ENCODE data around the gene RXRB. TPM values are rescaled to one million over a fixed set of nuclear protein-coding genes. Genes with fewer than 3 reads are reported as not detected.

Gene RXRB
- total and polyA plus RNA-seq, 2 of the 13 experiments (the other 11 are each of a cell fraction or from before 2014, with no cell fraction given) = 26.7 to 55.7 TPM

- TF ChIP-seq U2AF1 (optimal IDR thresholded peaks at IDR 0.05; ENCODE audit: low read depth, low read length) = no peak
- no peak for TF ChIP-seq ZNF44 (CRISPR knock-in tag; IDR thresholded peaks at IDR 0.05)
- no peak for TF ChIP-seq PTBP1 (IDR thresholded peaks at IDR 0.05; ENCODE audit: low read depth, low read length, poor library complexity, severe bottlenecking)
- TF ChIP-seq MIER3 (CRISPR knock-in tag; IDR thresholded peaks at IDR 0.05; ENCODE audit: borderline replicate concordance) = peak; percentile 94; the same call in 1 of the 2 replicates
- peak; percentile 83; the same call in 1 of the 2 replicates for TF ChIP-seq ISL2 (CRISPR knock-in tag; IDR thresholded peaks at IDR 0.05)
- TF ChIP-seq ZNF513 (CRISPR knock-in tag; conservative IDR thresholded peaks at IDR 0.05) = no peak
- TF ChIP-seq, protein P1, sequence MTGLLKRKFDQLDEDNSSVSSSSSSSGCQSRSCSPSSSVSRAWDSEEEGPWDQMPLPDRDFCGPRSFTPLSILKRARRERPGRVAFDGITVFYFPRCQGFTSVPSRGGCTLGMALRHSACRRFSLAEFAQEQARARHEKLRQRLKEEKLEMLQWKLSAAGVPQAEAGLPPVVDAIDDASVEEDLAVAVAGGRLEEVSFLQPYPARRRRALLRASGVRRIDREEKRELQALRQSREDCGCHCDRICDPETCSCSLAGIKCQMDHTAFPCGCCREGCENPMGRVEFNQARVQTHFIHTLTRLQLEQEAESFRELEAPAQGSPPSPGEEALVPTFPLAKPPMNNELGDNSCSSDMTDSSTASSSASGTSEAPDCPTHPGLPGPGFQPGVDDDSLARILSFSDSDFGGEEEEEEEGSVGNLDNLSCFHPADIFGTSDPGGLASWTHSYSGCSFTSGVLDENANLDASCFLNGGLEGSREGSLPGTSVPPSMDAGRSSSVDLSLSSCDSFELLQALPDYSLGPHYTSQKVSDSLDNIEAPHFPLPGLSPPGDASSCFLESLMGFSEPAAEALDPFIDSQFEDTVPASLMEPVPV (CRISPR knock-in tag; IDR thresholded peaks at IDR 0.05) = no peak
- TF ChIP-seq FLYWCH1 (CRISPR knock-in tag; IDR thresholded peaks at IDR 0.05) = no peak
- TF ChIP-seq EP300 (IDR thresholded peaks at IDR 0.05; ENCODE audit: low read depth in 2 of 2, low read length in 2 of 2) = peak in 1 of 2 experiments; percentile 95; a peak in 3 of 4 replicates
- TF ChIP-seq EP300 (CRISPR knock-in tag; IDR thresholded peaks at IDR 0.05; ENCODE audit: borderline replicate concordance) = peak; percentile 89
- TF ChIP-seq PREB (CRISPR knock-in tag; IDR thresholded peaks at IDR 0.05) = no peak
- no peak for TF ChIP-seq GTF3A (CRISPR knock-in tag; conservative IDR thresholded peaks at IDR 0.05)
- peak; percentile 82 for TF ChIP-seq ASH2L (IDR thresholded peaks at IDR 0.05; ENCODE audit: insufficient read length, low read depth, low read length)
- TF ChIP-seq ZC3H4 (CRISPR knock-in tag; IDR thresholded peaks at IDR 0.05; ENCODE audit: borderline replicate concordance) = no peak; the same call in 1 of the 2 replicates
- no peak for TF ChIP-seq NFRKB (IDR thresholded peaks at IDR 0.05)
- TF ChIP-seq ZNF329 (CRISPR knock-in tag; IDR thresholded peaks at IDR 0.05; ENCODE audit: low read depth) = no peak
- peak; percentile 79; the same call in 1 of the 2 replicates for TF ChIP-seq ZNF34 (CRISPR knock-in tag; IDR thresholded peaks at IDR 0.05; ENCODE audit: borderline replicate concordance)
- no peak for TF ChIP-seq HNRNPK (IDR thresholded peaks at IDR 0.05; ENCODE audit: low read depth, low read length, poor library complexity, severe bottlenecking)
- TF ChIP-seq ZNF672 (CRISPR knock-in tag; IDR thresholded peaks at IDR 0.05) = 0 out of 2 replicates have a peak, but pooled peaks have one; percentile 73
- TF ChIP-seq MTA1 (CRISPR knock-in tag; IDR thresholded peaks at IDR 0.05; ENCODE audit: borderline replicate concordance) = peak; percentile 82
- no peak; the same call in 1 of the 2 replicates for TF ChIP-seq ZNF747 (CRISPR knock-in tag; IDR thresholded peaks at IDR 0.05; ENCODE audit: borderline replicate concordance)
- peak; percentile 70; the same call in 1 of the 2 replicates for TF ChIP-seq ZBTB3 (CRISPR knock-in tag; IDR thresholded peaks at IDR 0.05; ENCODE audit: borderline replicate concordance, low read depth)
- TF ChIP-seq ZNF557 (CRISPR knock-in tag; IDR thresholded peaks at IDR 0.05) = no peak
- TF ChIP-seq MXD1 (CRISPR knock-in tag; IDR thresholded peaks at IDR 0.05) = no peak
Observed at GRCh38 chr6:33198159-33198852, 2.2 kb downstream of the RXRB start (continued).
